Adrenal gland (tissue), 12 donors: ENCODE results near the gene C2orf78. TPM values are rescaled to one million over a fixed set of nuclear protein-coding genes. Genes with fewer than 3 reads are reported as not detected.

ENCODE experiments used
- DNase-seq, 7 donors: peaks; one replicate each; pipeline ENCODE4 v3.0.0-alpha.2; 2019 to 2020
- H3K27ac ChIP-seq, 5 donors: fragments of 200-600 bp; sonication (generic) in 4 of 5; 1 replicate in 3 of 5; 2 replicates in 2 of 5; pipeline versions ENCODE4 v1.5.1 to v1.8.0; 2016 to 2020; ENCODE audit warnings: mild to moderate bottlenecking in 1 of 5
- H3K27me3 ChIP-seq: fragments of 200-600 bp; 2 replicates; pipeline ENCODE4 v1.8.0; 2021
- H3K36me3 ChIP-seq, 2 donors: fragments of 200-600 bp; replicated peaks in 1 of 2; 1 replicate in 1 of 2; 2 replicates in 1 of 2; pipeline versions ENCODE4 v1.5.1 to v1.8.0; 2018 to 2022
- H3K4me1 ChIP-seq, 2 donors: fragments of 200-600 bp; replicated peaks in 1 of 2; 1 replicate in 1 of 2; 2 replicates in 1 of 2; pipeline versions ENCODE4 v1.5.1 to v1.8.0; 2018 to 2021
- H3K4me3 ChIP-seq, 4 donors: fragments of 200-600 bp; sonication (generic) in 3 of 4; one replicate each; pipeline ENCODE4 v1.5.1; 2016 to 2018
- H3K9me3 ChIP-seq, 3 donors: fragments of 200-600 bp; sonication (generic) in 1 of 3; replicated peaks in 1 of 3; 1 replicate in 2 of 3; 2 replicates in 1 of 3; pipeline versions ENCODE4 v1.5.1 to v1.8.0; 2016 to 2021
- POLR2A ChIP-seq, 2 donors: fragments of 450-650 bp; IDR thresholded peaks; one replicate each; pipeline ENCODE4 v1.6.1; 2017; ENCODE audit warnings: antibody characterized with exemption in 2 of 2, mild to moderate bottlenecking in 2 of 2, moderate library complexity in 1 of 2
- WGBS, 4 donors: extraction: QIAGEN DNeasy Blood & Tissue Kit in 2 of 4; methylation state at CpG; one replicate each; pipeline versions ENCODE4 v1.1.5 to v1.1.7; 2013 to 2017; 5-methylcytosine and 5-hydroxymethylcytosine counted together
- intact Hi-C, 2 donors: fragments of 100-400 bp; cut with DNase I; formaldehyde crosslinking; loops; one replicate each; pipeline versions ENCODE4 v1.14.1 to v1.15.0; 2022 to 2023
- polyA plus RNA-seq, 3 donors: library from polyadenylated mRNA; stranded (reverse); fragments of 200-250 nt in 2 of 3; fragments of 350-450 nt in 1 of 3; fragmentation: Illumina TruSeq in 1 of 3; extraction: RNeasy Lipid Tissue Mini Kit (QIAGEN cat#74804) in 1 of 3; gene quantifications; one replicate each; pipeline ENCODE4 v1.2.3, GENCODE V29; 2013 to 2014
- total RNA-seq, 9 donors: library from RNA; depleted of rRNA in 4 of 9; stranded (reverse); fragments of >200 nt in 4 of 9; fragments of 120-200 nt in 1 of 9; fragmentation: NEBNext Ultra II Directional in 1 of 9; extraction: Animal tissue kit (Norgen Biotek cat#: 25700) in 1 of 9; gene quantifications; one replicate each; pipeline versions ENCODE4 v1.1.0 to v1.2.4, GENCODE V29; 2013 to 2023
- TF ChIP-seq, protein P1 (sequence below), 6 experiments: fragments of 450-650 bp in 4 of 6; fragments of 200-600 bp in 2 of 6; sonication (generic) in 1 of 6; IDR thresholded peaks; 1 replicate in 5 of 6; 2 replicates in 1 of 6; pipeline versions ENCODE4 v1.5.1 to v1.8.0; 2016 to 2021; ENCODE audit warnings: antibody characterized with exemption in 6 of 6, mild to moderate bottlenecking in 2 of 6, moderate library complexity in 1 of 6
- donor health status: healthy with polysubstance abuse.
- donor health status: Bipolar disorder and iron deficiency.
- donor health status: DM: yes; HTN: yes; CAD: no.
- donor health status: DM: no; HTN: no; CAD: no.
- donor health status: DM: no; HTN: no; CAD: no.
- donor health status: DM: yes; HTN: yes; CAD: no.

C2orf78 gene
- total and polyA plus RNA-seq, 12 donors, result 0.08 TPM; not detected in 11

DNA sequence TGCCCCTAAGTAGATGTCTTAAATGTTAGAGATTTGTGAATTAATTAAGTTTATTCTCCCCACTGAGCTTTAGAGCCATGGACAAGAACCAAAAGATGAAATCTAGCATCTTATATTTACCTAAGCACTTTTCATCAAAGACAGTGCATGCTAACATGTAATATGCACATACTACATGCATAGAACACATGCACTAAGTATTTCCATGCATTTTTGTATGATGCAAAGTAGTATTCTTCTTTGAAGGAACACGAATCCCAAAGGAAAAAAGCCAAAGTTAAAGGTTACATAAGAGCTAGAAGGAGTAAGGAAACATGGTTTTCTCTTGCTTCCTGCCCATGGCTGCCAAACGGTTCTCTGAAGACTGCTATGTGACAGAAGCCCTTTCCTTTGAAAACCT, 60.1 kb downstream of the C2orf78 start:
- no peaks in the 10 kb centered on the region for H3K9me3 ChIP-seq
- H3K27me3 ChIP-seq, result no peaks in the 10 kb centered on the region
- intact Hi-C loops, result no loop called here
- no peaks in the 10 kb centered on the region for H3K4me1 ChIP-seq
- no peak for TF ChIP-seq POLR2A (IDR thresholded peaks at IDR 0.05)
- TF ChIP-seq, protein P1, sequence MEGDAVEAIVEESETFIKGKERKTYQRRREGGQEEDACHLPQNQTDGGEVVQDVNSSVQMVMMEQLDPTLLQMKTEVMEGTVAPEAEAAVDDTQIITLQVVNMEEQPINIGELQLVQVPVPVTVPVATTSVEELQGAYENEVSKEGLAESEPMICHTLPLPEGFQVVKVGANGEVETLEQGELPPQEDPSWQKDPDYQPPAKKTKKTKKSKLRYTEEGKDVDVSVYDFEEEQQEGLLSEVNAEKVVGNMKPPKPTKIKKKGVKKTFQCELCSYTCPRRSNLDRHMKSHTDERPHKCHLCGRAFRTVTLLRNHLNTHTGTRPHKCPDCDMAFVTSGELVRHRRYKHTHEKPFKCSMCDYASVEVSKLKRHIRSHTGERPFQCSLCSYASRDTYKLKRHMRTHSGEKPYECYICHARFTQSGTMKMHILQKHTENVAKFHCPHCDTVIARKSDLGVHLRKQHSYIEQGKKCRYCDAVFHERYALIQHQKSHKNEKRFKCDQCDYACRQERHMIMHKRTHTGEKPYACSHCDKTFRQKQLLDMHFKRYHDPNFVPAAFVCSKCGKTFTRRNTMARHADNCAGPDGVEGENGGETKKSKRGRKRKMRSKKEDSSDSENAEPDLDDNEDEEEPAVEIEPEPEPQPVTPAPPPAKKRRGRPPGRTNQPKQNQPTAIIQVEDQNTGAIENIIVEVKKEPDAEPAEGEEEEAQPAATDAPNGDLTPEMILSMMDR (IDR thresholded peaks at IDR 0.05), result no peak
- WGBS, 4 donors, result 61 to 74% (median 72%) methylated on average over 2 of the region's 2 CpGs
- no peak overlapping the region for H3K27ac ChIP-seq
- no peak overlapping the region for H3K4me3 ChIP-seq
- H3K36me3 ChIP-seq, result peaks cover 0 to 47% of the 10 kb centered on the region in 2 donors
- no peak for DNase-seq

DNA sequence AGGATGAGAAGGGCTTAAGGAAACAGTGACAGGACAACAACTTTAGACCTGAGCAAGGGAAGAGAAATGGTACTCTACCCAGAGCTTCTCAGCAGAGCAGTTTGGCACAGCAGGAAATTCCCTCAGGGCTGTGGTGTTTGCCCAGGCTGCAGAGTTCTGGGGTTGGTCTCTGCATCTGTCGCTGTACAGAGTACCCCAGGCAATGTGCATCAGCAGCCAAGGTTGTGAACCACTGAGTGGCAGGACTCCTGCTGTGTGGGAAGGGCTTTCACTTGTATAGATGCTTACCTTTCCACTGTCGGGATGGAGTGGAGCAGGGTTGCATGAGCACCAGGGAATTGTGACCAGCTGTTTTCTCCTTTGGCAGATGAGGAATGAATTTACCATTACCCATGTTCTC, 66.0 kb downstream of the C2orf78 start:
- Histone ChIP-seq H3K27me3 (no peaks in the 10 kb centered on the region), H3K27ac (no peak overlapping the region), H3K4me3 (no peak overlapping the region), H3K9me3 (no peaks in the 10 kb centered on the region), H3K36me3 (peaks cover 0 to 83% of the 10 kb centered on the region in 2 donors), H3K4me1 (no peaks in the 10 kb centered on the region)
- intact Hi-C loops, result no loop called here
- 92 to 98% (median 95%) methylated on average over 2 of the region's 2 CpGs for WGBS, 4 donors
- no peak for DNase-seq
- TF ChIP-seq, protein P1 (IDR thresholded peaks at IDR 0.05), result no peak
- no peak for TF ChIP-seq POLR2A (IDR thresholded peaks at IDR 0.05)

DNA sequence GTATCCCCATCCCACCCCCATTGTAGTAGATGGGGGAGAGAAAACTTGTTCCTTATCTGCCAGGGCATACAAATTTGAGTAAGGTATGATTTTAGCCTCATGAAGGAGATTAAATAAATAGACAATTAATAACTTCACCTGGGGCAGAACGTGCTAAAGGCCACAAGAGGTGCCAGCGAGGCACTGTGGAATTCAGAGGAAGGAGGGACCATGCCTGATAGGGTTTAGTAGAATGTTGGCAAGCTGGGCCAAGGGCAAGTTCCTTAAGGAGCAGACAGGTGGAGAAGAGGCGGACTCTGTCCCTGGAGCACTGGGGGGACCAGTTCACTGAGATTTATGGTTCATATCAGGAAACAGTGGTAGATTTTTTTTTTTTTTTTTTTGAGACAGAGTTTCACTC, 67.3 kb downstream of the C2orf78 start:
- intact Hi-C loops, result no loop called here
- Histone ChIP-seq H3K27ac (no peak overlapping the region), H3K27me3 (no peaks in the 10 kb centered on the region), H3K9me3 (no peaks in the 10 kb centered on the region), H3K4me1 (no peaks in the 10 kb centered on the region), H3K4me3 (no peak overlapping the region), H3K36me3 (peaks cover 0 to 83% of the 10 kb centered on the region in 2 donors)
- no peak for DNase-seq
- TF ChIP-seq, protein P1 (IDR thresholded peaks at IDR 0.05), result no peak
- no peak for TF ChIP-seq POLR2A (IDR thresholded peaks at IDR 0.05)
- 83 to 89% (median 88%) methylated on average over 3 of the region's 3 CpGs for WGBS, 4 donors

DNA sequence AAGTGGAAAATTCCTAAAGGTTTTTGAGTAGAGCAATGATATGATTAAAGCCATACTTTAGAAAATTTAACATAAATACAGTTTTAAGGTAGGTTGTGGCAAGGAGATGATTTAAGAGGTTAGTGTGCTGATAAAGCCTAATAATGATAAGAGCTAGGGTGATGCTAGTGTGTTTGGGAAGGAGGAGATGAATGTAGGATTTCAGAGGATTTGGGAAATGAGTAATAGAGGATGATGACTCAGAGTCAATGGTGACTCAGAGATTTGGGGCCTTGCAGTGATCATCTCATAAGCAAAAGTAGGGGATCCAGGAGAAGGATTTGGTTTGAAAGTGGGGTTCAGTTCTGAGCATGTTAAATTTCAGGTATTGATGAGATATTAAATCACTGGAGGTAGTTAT, 68.0 kb downstream of the C2orf78 start:
- no peak for DNase-seq
- Histone ChIP-seq H3K4me3 (no peak overlapping the region), H3K27ac (no peak overlapping the region), H3K27me3 (no peaks in the 10 kb centered on the region), H3K4me1 (no peaks in the 10 kb centered on the region), H3K36me3 (peaks cover 0 to 82% of the 10 kb centered on the region in 2 donors), H3K9me3 (no peaks in the 10 kb centered on the region)
- intact Hi-C loops, result no loop called here
- TF ChIP-seq POLR2A (IDR thresholded peaks at IDR 0.05), result no peak
- TF ChIP-seq, protein P1 (IDR thresholded peaks at IDR 0.05), result no peak
